HCT116 (cell line): ENCODE results near the gene PAQR7. TPM values are rescaled to one million over a fixed set of nuclear protein-coding genes. Genes with fewer than 3 reads are reported as not detected.

Source experiments
- ATAC-seq: fragments of 200-7000 bp; cut with Tn5 transposase; 2 replicates; pipeline ENCODE4 v1.9.1; 2020; ENCODE audit warnings: mild to moderate bottlenecking, moderate library complexity
- BruUV-seq: library from RNA; stranded (reverse); fragments of 400-500 nt; replicated peaks from 2 replicates; lab custom pipeline; 2021; lab: Mats Ljungman, UMichigan
- CTCF ChIA-PET: fragments of 300-600 bp; sonication (Branson Sonifier 250); formaldehyde crosslinking; loops from one replicate; lab custom pipeline; 2021; ENCODE audit warnings: antibody characterized with exemption; lab: Charles Lee
- POLR2A ChIA-PET: fragments of 300-600, 350-600 bp; sonication (Branson Sonifier 250); formaldehyde crosslinking; loops from one replicate; lab custom pipeline; 2021; ENCODE audit warnings: antibody characterized with exemption; lab: Charles Lee
- RAD21 ChIA-PET, 2 experiments: fragments of 300-600 bp; sonication (Branson Sonifier 250); formaldehyde crosslinking; loops; one replicate each; lab custom pipeline; 2023; ENCODE audit warnings: low total read pairs in 2 of 2; ENCODE audit not compliant: uncharacterized antibody in 2 of 2, unreplicated experiment in 2 of 2, low non-redundant PET in 1 of 2; lab: Charles Lee
- DNase-seq: peaks from one replicate; pipeline ENCODE4 v3.0.0-alpha.2; 2010; ENCODE audit warnings: low read depth, low spot score
- H2AFZ ChIP-seq: fragments of 200-600 bp; shearing (Covaris generic), sonication (generic); 2 replicates; pipeline ENCODE4 v1.6.1; 2017; ENCODE audit warnings: low read depth, mixed run types, mixed read lengths, antibody characterized with exemption, low read length; ENCODE audit not compliant: poor library complexity, severe bottlenecking
- H3K27ac ChIP-seq: 2 replicates; pipeline ENCODE4 v1.5.1; 2012; ENCODE audit warnings: low read depth, low read length
- H3K27me3 ChIP-seq: fragments of 200-600 bp; sonication (generic); 2 replicates; pipeline ENCODE4 v1.6.1; 2016; ENCODE audit warnings: mixed run types, low read length, mixed read lengths; ENCODE audit not compliant: insufficient read depth
- H3K36me3 ChIP-seq, 2 experiments: fragments of 200-500 bp in 1 of 2; fragments of 200-600 bp in 1 of 2; sonication (Bioruptor generic) in 1 of 2; sonication (generic) in 1 of 2; 2 replicates each; pipeline versions ENCODE4 v1.5.1 to v1.6.1; 2014 to 2016; ENCODE audit warnings: low read length in 2 of 2, inconsistent platforms in 1 of 2, mixed read lengths in 1 of 2, mixed run types in 1 of 2; ENCODE audit not compliant: insufficient read depth in 2 of 2, control insufficient read depth in 1 of 2
- H3K4me1 ChIP-seq, 2 experiments: fragments of 200-600 bp in 1 of 2; sonication (generic) in 1 of 2; 2 replicates each; pipeline versions ENCODE4 v1.5.1 to v1.6.1; 2012 to 2017; ENCODE audit warnings: low read length in 2 of 2, inconsistent platforms in 1 of 2, mild to moderate bottlenecking in 1 of 2, mixed read lengths in 1 of 2, mixed run types in 1 of 2, moderate library complexity in 1 of 2; ENCODE audit not compliant: insufficient read depth in 2 of 2, control insufficient read depth in 1 of 2
- H3K4me2 ChIP-seq: fragments of 200-600 bp; sonication (generic); 2 replicates; pipeline ENCODE4 v1.6.1; 2017; ENCODE audit warnings: mixed run types, low read length, mixed read lengths
- H3K4me3 ChIP-seq, 2 experiments: fragments of 200-600 bp in 1 of 2; sonication (generic) in 1 of 2; replicated peaks in 1 of 2; 2 replicates each; pipeline ENCODE4 v1.5.1; 2011 to 2016; ENCODE audit warnings: low read length in 2 of 2, control low read depth in 1 of 2, low read depth in 1 of 2, mild to moderate bottlenecking in 1 of 2, mixed read lengths in 1 of 2, mixed run types in 1 of 2
- H3K79me2 ChIP-seq: fragments of 200-600 bp; sonication (generic); 2 replicates; pipeline ENCODE4 v1.6.1; 2017; ENCODE audit warnings: mild to moderate bottlenecking, mixed run types, low read length, moderate library complexity, mixed read lengths; ENCODE audit not compliant: insufficient read depth
- H3K9ac ChIP-seq: fragments of 200-600 bp; sonication (generic); 2 replicates; pipeline ENCODE4 v1.6.1; 2016; ENCODE audit warnings: low read length, mixed read lengths
- H3K9me2 ChIP-seq: fragments of 200-600 bp; sonication (generic), shearing (Covaris generic); 2 replicates; pipeline ENCODE4 v1.6.1; 2017; ENCODE audit warnings: mixed run types, mild to moderate bottlenecking, moderate library complexity; ENCODE audit not compliant: insufficient read depth
- H3K9me3 ChIP-seq, 2 experiments: fragments of 200-500 bp in 1 of 2; fragments of 200-600 bp in 1 of 2; sonication (Bioruptor generic) in 1 of 2; sonication (generic) in 1 of 2; 2 replicates each; pipeline ENCODE4 v1.6.1; 2014 to 2017; ENCODE audit warnings: low read length in 2 of 2, mixed read lengths in 2 of 2, inconsistent platforms in 1 of 2, low read depth in 1 of 2, mild to moderate bottlenecking in 1 of 2, mixed run types in 1 of 2, moderate library complexity in 1 of 2; ENCODE audit not compliant: control insufficient read depth in 1 of 2, insufficient read depth in 1 of 2
- H4K20me1 ChIP-seq: fragments of 200-600 bp; sonication (generic), shearing (Covaris generic); 2 replicates; pipeline ENCODE4 v1.6.1; 2017; ENCODE audit warnings: mixed run types, mild to moderate bottlenecking, moderate library complexity; ENCODE audit not compliant: insufficient read depth
- CTCF ChIP-seq, 3 experiments: fragments of 200-600 bp in 1 of 3; sonication (generic) in 1 of 3; IDR thresholded peaks in 2 of 3; conservative IDR thresholded peaks in 1 of 3; 2 replicates each; pipeline ENCODE4 v1.5.1; 2012 to 2017; ENCODE audit warnings: low read depth in 2 of 3, low read length in 2 of 3, antibody characterized with exemption in 1 of 3, borderline replicate concordance in 1 of 3, control low read depth in 1 of 3, mild to moderate bottlenecking in 1 of 3, mixed read lengths in 1 of 3, mixed run types in 1 of 3, moderate library complexity in 1 of 3; ENCODE audit not compliant: insufficient read depth in 1 of 3
- EZH2phosphoT487 ChIP-seq: fragments of 200-600 bp; IDR thresholded peaks from 2 replicates; pipeline ENCODE4 v1.6.1; 2018; ENCODE audit warnings: antibody characterized with exemption, borderline replicate concordance
- JUND ChIP-seq: IDR thresholded peaks from 2 replicates; pipeline ENCODE4 v1.6.1; 2012
- POLR2A ChIP-seq: IDR thresholded peaks from 2 replicates; pipeline ENCODE4 v1.7.0; 2011; ENCODE audit warnings: borderline replicate concordance; ENCODE audit not compliant: insufficient read depth, insufficient read length; ENCODE audit errors: extremely low read depth
- RAD21 ChIP-seq: IDR thresholded peaks from 2 replicates; pipeline ENCODE4 v1.6.1; 2012; ENCODE audit warnings: low read depth, mild to moderate bottlenecking
- SP1 ChIP-seq: IDR thresholded peaks from 2 replicates; pipeline ENCODE4 v1.6.1; 2012; ENCODE audit warnings: low read depth
- ZBTB33 ChIP-seq: IDR thresholded peaks from 2 replicates; pipeline ENCODE4 v1.6.1; 2011; ENCODE audit warnings: mild to moderate bottlenecking, low read length, moderate library complexity; ENCODE audit not compliant: insufficient replicate concordance; ENCODE audit errors: extremely low read depth
- ZNF274 ChIP-seq: fragments of 200-500 bp; sonication (Bioruptor generic); IDR thresholded peaks from 2 replicates; pipeline ENCODE4 v1.6.1; 2014; ENCODE audit warnings: mild to moderate bottlenecking, low read depth, low read length, inconsistent platforms
- intact Hi-C: fragments of 100-400 bp; cut with micrococcal nuclease; formaldehyde crosslinking; loops from 2 replicates; pipeline ENCODE4 v1.10.0; 2022
- total RNA-seq: library from RNA; stranded (reverse); gene quantifications from one replicate; pipeline ENCODE4 v1.2.1, GENCODE V29; 2021; ENCODE audit not compliant: unreplicated experiment

Gene PAQR7
- total RNA-seq, 1 experiment from 2014 or later, result 13.1 TPM

GRCh38 chr1:25828491-25828890 lies 47.0 kb downstream of the PAQR7 start:
- H3K4me3 ChIP-seq, result no peak overlapping the region
- ChIA-PET POLR2A (no interaction called here), RAD21 (no interaction called here), CTCF (no interaction called here)
- intact Hi-C loops, result no loop called here
- no TSS peak for BruUV-seq
- peaks cover 28% of the 10 kb centered on the region; the same call in 1 of the 2 replicates for H3K79me2 ChIP-seq
- no peaks in the 10 kb centered on the region for H3K9me2 ChIP-seq
- DNase-seq, result no peak
- TF ChIP-seq ZBTB33 (no peak), POLR2A (no peak), CTCF (IDR thresholded peaks at IDR 0.05 in 2 of 3, conservative IDR thresholded peaks at IDR 0.05 in 1 of 3; ENCODE audit: borderline replicate concordance in 1 of 3, insufficient read depth in 1 of 3, low read depth in 2 of 3, low read length in 2 of 3) (no peak), EZH2phosphoT487 (no peak), SP1 (no peak), ZNF274 (no peak), RAD21 (no peak), JUND (no peak)
- H3K4me1 ChIP-seq, result no peaks in the 10 kb centered on the region
- H3K36me3 ChIP-seq, result peaks cover 41 to 50% of the 10 kb centered on the region in 2 experiments
- no peak overlapping the region for H2AFZ ChIP-seq
- no peak for ATAC-seq
- H3K27ac ChIP-seq, result no peak overlapping the region
- no peaks in the 10 kb centered on the region; the same call in 1 of the 2 replicates for H4K20me1 ChIP-seq
- H3K9ac ChIP-seq, result no peak overlapping the region
- no peaks in the 10 kb centered on the region for H3K9me3 ChIP-seq
- H3K27me3 ChIP-seq, result no peaks in the 10 kb centered on the region
- H3K4me2 ChIP-seq, result no peak overlapping the region
